ENCODE measurements around the gene AHCY. TPM values are rescaled to one million over a fixed set of nuclear protein-coding genes. Genes with fewer than 3 reads are reported as not detected.
"Not testable (repeated sequence)": the region's sequence is repeated elsewhere in the genome, so short reads cannot be mapped to it uniquely, and the experiment has no call there.

The AHCY gene
- total RNA-seq, 2 donors from 2014 or later: 162 to 170 TPM

GRCh38 chr20:34256629-34257124 lies 46.5 kb downstream of the AHCY start:
- no peak for TF ChIP-seq POLR2AphosphoS5 (IDR thresholded peaks at IDR 0.05)
- TF ChIP-seq POLR2A (IDR thresholded peaks at IDR 0.05): no peak
- TF ChIP-seq CTCF (IDR thresholded peaks at IDR 0.05): no peak
- Histone ChIP-seq H3K4me1 (replicated peaks) (peaks cover 6% of the 10 kb centered on the region), H3K36me3 (no peaks in the 10 kb centered on the region), H3K27ac (no peak overlapping the region), H3K4me3 (no peak overlapping the region), H3K27me3 (replicated peaks; ENCODE audit: insufficient read depth) (no peaks in the 10 kb centered on the region), H3K9me3 (no peaks in the 10 kb centered on the region)
- DNase-seq (ENCODE audit: low spot score): no peak
- 79% methylated on average over 5 of the region's 5 CpGs for WGBS
- intact Hi-C loops (cut with DNase I): no loop called here

- H3K4me1 ChIP-seq (replicated peaks): peaks cover 6% of the 10 kb centered on the region
- H3K36me3 ChIP-seq: no peaks in the 10 kb centered on the region
- intact Hi-C loops (cut with DNase I): no loop called here
- H3K9me3 ChIP-seq: no peaks in the 10 kb centered on the region
- WGBS: 86% methylated on average over 1 of the region's 1 CpG
- no peak for DNase-seq (ENCODE audit: low spot score)
- peak overlapping the region in 1 of 2 donors; percentile 48 for H3K27ac ChIP-seq
- TF ChIP-seq POLR2AphosphoS5 (IDR thresholded peaks at IDR 0.05): no peak
- no peak for TF ChIP-seq POLR2A (IDR thresholded peaks at IDR 0.05)
- TF ChIP-seq CTCF (IDR thresholded peaks at IDR 0.05): no peak
- H3K27me3 ChIP-seq (replicated peaks; ENCODE audit: insufficient read depth): no peaks in the 10 kb centered on the region
- H3K4me3 ChIP-seq: no peak overlapping the region
Measured at GRCh38 chr20:34254979-34255378, 48.2 kb downstream of the AHCY start.

- WGBS: 36% methylated on average over 7 of the region's 7 CpGs
Measured at GRCh38 chr20:34252431-34253086, 50.6 kb downstream of the AHCY start.

GRCh38 chr20:34251619-34252018 lies 51.5 kb downstream of the AHCY start:
- WGBS: 93% methylated on average over 2 of the region's 2 CpGs
- no peaks in the 10 kb centered on the region for H3K36me3 ChIP-seq
- peak overlapping the region in 1 of 2 donors; percentile 86 for H3K27ac ChIP-seq
- H3K9me3 ChIP-seq: no peaks in the 10 kb centered on the region
- intact Hi-C loops (cut with DNase I): no loop called here
- H3K4me1 ChIP-seq (replicated peaks): peaks cover 6% of the 10 kb centered on the region
- H3K4me3 ChIP-seq: no peak overlapping the region
- no peaks in the 10 kb centered on the region for H3K27me3 ChIP-seq (replicated peaks; ENCODE audit: insufficient read depth)
- TF ChIP-seq POLR2AphosphoS5 (IDR thresholded peaks at IDR 0.05) (no peak), CTCF (IDR thresholded peaks at IDR 0.05) (no peak)
- no peak for DNase-seq (ENCODE audit: low spot score)

More at GRCh38 chr20:34252431-34253086, 50.6 kb downstream of the AHCY start:
- H3K4me3 ChIP-seq; H3K4me1 ChIP-seq (replicated peaks); H3K36me3 ChIP-seq; intact Hi-C loops (cut with DNase I); H3K27me3 ChIP-seq (replicated peaks; ENCODE audit: insufficient read depth); H3K9me3 ChIP-seq: not testable (repeated sequence)
- H3K27ac ChIP-seq: peak overlapping the region; percentile 74 to 86
- peak; percentile 88 for TF ChIP-seq POLR2AphosphoS5 (IDR thresholded peaks at IDR 0.05)
- peak; percentile 56 for DNase-seq (ENCODE audit: low spot score)

GRCh38 chr20:34250005-34250404 lies 53.1 kb downstream of the AHCY start:
- Histone ChIP-seq H3K4me1 (replicated peaks) (peaks cover 6% of the 10 kb centered on the region), H3K4me3 (no peak overlapping the region), H3K36me3 (no peaks in the 10 kb centered on the region), H3K27ac (no peak overlapping the region), H3K27me3 (replicated peaks; ENCODE audit: insufficient read depth) (no peaks in the 10 kb centered on the region), H3K9me3 (no peaks in the 10 kb centered on the region)
- no peak for DNase-seq (ENCODE audit: low spot score)
- intact Hi-C loops (cut with DNase I): no loop called here
- TF ChIP-seq CTCF (IDR thresholded peaks at IDR 0.05) (no peak), POLR2A (IDR thresholded peaks at IDR 0.05) (no peak), POLR2AphosphoS5 (IDR thresholded peaks at IDR 0.05) (no peak)

Data from prostate gland (tissue), 2 donors.